Fibroblast of lung (primary cell): Measurements from ENCODE around the gene DHX35. TPM values are rescaled to one million over a fixed set of nuclear protein-coding genes. Genes with fewer than 3 reads are reported as not detected.
"Not testable (repeated sequence)": the region's sequence is repeated elsewhere in the genome, so short reads cannot be mapped to it uniquely, and the experiment has no call there.

ENCODE experiments used
- DNase-seq, 2 donors: peaks; one replicate each; pipeline versions ENCODE4 v3.0.0 to v3.0.0-alpha.2; 2010; ENCODE audit warnings: low read depth in 2 of 2
- H2AFZ ChIP-seq: 2 replicates; pipeline ENCODE4 v1.5.1; 2012; ENCODE audit warnings: low read length, control low read depth, inconsistent platforms
- H3K27ac ChIP-seq: 2 replicates; pipeline ENCODE4 v1.5.1; 2011; ENCODE audit warnings: low read length, control low read depth; ENCODE audit not compliant: insufficient read depth
- H3K27me3 ChIP-seq: 2 replicates; pipeline ENCODE4 v1.5.1; 2011; ENCODE audit warnings: mild to moderate bottlenecking, low read length; ENCODE audit not compliant: control insufficient read depth, insufficient read depth
- H3K36me3 ChIP-seq: 2 replicates; pipeline ENCODE4 v1.5.1; 2011; ENCODE audit warnings: low read length; ENCODE audit not compliant: control insufficient read depth, insufficient read depth
- H3K4me1 ChIP-seq: 2 replicates; pipeline ENCODE4 v1.5.1; 2011; ENCODE audit warnings: low read length; ENCODE audit not compliant: control insufficient read depth, insufficient read depth; ENCODE audit errors: extremely low read depth
- H3K4me2 ChIP-seq: 2 replicates; pipeline ENCODE4 v1.5.1; 2011; ENCODE audit warnings: low read length, control low read depth; ENCODE audit not compliant: insufficient read depth; ENCODE audit errors: extremely low read depth
- H3K4me3 ChIP-seq, 4 experiments: fragments of 200-600 bp in 1 of 4; sonication (generic) in 1 of 4; replicated peaks in 1 of 4; 2 replicates each; pipeline ENCODE4 v1.5.1; 2011 to 2016; ENCODE audit warnings: low read length in 4 of 4, low read depth in 3 of 4, mild to moderate bottlenecking in 3 of 4, control low read depth in 2 of 4, inconsistent platforms in 1 of 4, mixed read lengths in 1 of 4; ENCODE audit not compliant: insufficient read depth in 1 of 4; ENCODE audit errors: control extremely low read depth in 1 of 4
- H3K79me2 ChIP-seq: 2 replicates; pipeline ENCODE4 v1.5.1; 2012; ENCODE audit warnings: mild to moderate bottlenecking, low read length, inconsistent platforms; ENCODE audit not compliant: control insufficient read depth, insufficient read depth
- H3K9ac ChIP-seq: 2 replicates; pipeline ENCODE4 v1.5.1; 2011; ENCODE audit warnings: mild to moderate bottlenecking, low read length, control low read depth; ENCODE audit not compliant: insufficient read depth
- H3K9me3 ChIP-seq: 2 replicates; pipeline ENCODE4 v1.5.1; 2012; ENCODE audit warnings: low read depth, low read length; ENCODE audit not compliant: control insufficient read depth, insufficient read depth
- H4K20me1 ChIP-seq: 2 replicates; pipeline ENCODE4 v1.5.1; 2011; ENCODE audit warnings: low read length; ENCODE audit not compliant: control insufficient read depth, insufficient read depth; ENCODE audit errors: extremely low read depth
- EZH2 ChIP-seq: IDR thresholded peaks from 2 replicates; pipeline ENCODE4 v1.5.1; 2012; ENCODE audit warnings: low read length, control low read depth, mild to moderate bottlenecking; ENCODE audit errors: missing control alignments
- polyA plus RNA-seq, 2 donors: library from polyadenylated mRNA; depleted of rRNA in 1 of 2; stranded (reverse) in 1 of 2; unstranded in 1 of 2; fragments of >200 nt; gene quantifications; 2 replicates each; pipeline ENCODE4 v1.2.1, GENCODE V29; 2011 to 2012; ENCODE audit warnings: missing spikeins in 1 of 2
- total RNA-seq: library from RNA; depleted of rRNA; stranded (reverse); fragments of >200 nt; gene quantifications from 2 replicates; pipeline ENCODE4 v1.2.1, GENCODE V29; 2014
- TF ChIP-seq, protein P1 (sequence below), 2 donors: IDR thresholded peaks in 1 of 2; conservative IDR thresholded peaks in 1 of 2; 1 replicate in 1 of 2; 2 replicates in 1 of 2; pipeline ENCODE4 v1.5.1; 2011 to 2012; ENCODE audit warnings: low read length in 2 of 2, control low read depth in 1 of 2, inconsistent platforms in 1 of 2, low read depth in 1 of 2, mild to moderate bottlenecking in 1 of 2

DHX35 gene
- total and polyA plus RNA-seq, 2 donors (not counting 1 experiment from before 2014, with no cell fraction given), result 11.4 to 12.1 TPM

DNA sequence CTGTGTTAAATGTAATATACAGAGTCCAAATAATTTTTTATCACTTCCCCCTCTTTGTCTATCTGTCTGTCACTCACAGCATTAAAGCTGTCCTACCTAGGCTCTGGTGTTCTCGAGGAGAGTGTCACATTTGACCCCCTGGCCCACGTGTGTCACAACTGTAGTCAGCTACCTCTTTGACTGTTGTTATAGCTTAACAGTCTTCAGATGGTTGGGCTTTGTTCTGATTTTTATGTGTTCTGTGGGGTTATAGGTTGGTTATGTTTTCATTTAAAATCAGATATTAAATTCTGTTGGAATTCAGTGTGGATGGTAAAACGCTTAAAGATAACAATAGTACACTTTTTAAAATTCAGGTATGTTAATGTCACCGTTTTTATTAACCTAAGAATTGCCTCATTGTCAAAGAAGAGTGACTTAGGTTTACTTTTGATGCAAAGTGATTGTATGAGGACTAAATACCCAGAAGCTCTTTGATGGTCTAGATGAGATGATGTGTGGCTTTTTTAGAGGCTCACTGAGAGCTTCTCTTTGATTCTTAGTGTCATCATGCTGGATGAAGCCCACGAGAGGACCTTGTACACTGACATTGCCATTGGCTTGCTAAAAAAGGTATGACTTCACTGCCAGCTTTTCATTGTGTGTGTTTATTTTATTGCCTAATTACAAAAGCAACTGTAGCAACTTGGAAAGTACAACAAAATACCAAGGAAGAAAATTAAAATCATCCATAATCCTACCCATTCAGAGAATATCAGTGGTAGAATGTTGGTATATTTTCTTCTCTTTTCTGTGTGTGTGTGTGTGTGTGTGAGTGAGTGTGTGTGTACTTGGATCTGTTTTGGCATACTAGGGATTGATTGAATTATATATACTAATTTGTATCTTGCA is 29.9 kb downstream of the DHX35 start:
- Histone ChIP-seq H3K4me3 (no peak overlapping the region), H3K27ac (no peak overlapping the region), H4K20me1 (no peaks in the 10 kb centered on the region), H3K9ac (no peak overlapping the region), H3K9me3 (no peaks in the 10 kb centered on the region), H3K4me1 (no peaks in the 10 kb centered on the region), H3K4me2 (no peak overlapping the region), H3K27me3 (no peaks in the 10 kb centered on the region), H2AFZ (no peak overlapping the region), H3K36me3 (no peaks in the 10 kb centered on the region), H3K79me2 (no peaks in the 10 kb centered on the region)
- TF ChIP-seq, protein P1, sequence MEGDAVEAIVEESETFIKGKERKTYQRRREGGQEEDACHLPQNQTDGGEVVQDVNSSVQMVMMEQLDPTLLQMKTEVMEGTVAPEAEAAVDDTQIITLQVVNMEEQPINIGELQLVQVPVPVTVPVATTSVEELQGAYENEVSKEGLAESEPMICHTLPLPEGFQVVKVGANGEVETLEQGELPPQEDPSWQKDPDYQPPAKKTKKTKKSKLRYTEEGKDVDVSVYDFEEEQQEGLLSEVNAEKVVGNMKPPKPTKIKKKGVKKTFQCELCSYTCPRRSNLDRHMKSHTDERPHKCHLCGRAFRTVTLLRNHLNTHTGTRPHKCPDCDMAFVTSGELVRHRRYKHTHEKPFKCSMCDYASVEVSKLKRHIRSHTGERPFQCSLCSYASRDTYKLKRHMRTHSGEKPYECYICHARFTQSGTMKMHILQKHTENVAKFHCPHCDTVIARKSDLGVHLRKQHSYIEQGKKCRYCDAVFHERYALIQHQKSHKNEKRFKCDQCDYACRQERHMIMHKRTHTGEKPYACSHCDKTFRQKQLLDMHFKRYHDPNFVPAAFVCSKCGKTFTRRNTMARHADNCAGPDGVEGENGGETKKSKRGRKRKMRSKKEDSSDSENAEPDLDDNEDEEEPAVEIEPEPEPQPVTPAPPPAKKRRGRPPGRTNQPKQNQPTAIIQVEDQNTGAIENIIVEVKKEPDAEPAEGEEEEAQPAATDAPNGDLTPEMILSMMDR (conservative IDR thresholded peaks at IDR 0.05 in 1 of 2, IDR thresholded peaks at IDR 0.05 in 1 of 2; ENCODE audit: low read depth in 1 of 2, low read length in 2 of 2), result no peak
- TF ChIP-seq EZH2, result no peak
- no peak for DNase-seq

DNA sequence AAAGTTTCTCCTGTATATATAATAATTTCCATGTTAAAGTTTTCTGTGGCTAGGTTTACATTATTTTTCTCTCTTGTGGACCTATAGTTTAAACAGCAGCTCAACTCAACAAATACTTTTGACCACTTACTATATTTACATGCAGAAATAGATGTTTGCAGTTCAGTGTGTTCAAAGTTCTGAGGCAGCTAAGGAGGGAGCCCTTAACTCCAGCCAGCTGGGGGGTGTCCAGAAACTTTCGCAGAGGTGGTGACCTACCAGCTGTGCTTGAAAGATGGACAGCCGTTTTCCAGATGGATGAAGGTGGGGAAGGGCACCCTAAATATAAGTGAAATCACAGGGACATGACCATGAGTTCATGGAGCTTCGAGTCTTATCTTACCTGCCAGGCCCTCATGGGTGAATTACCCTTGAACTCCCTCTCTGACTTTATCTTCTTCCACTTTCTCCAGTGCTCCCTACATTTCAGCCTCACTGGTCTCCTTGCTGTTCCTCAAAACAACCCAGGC is 33.4 kb downstream of the DHX35 start:
- no peak overlapping the region for H3K4me2 ChIP-seq
- TF ChIP-seq, protein P1 (conservative IDR thresholded peaks at IDR 0.05 in 1 of 2, IDR thresholded peaks at IDR 0.05 in 1 of 2; ENCODE audit: low read depth in 1 of 2, low read length in 2 of 2), result no peak
- TF ChIP-seq EZH2, result no peak
- H3K9ac ChIP-seq, result no peak overlapping the region
- H3K36me3 ChIP-seq, result peaks cover 4% of the 10 kb centered on the region
- H3K4me3 ChIP-seq, result no peak overlapping the region
- peak in 1 of 2 donors; percentile 58 for DNase-seq
- no peaks in the 10 kb centered on the region for H4K20me1 ChIP-seq
- H3K79me2 ChIP-seq, result no peaks in the 10 kb centered on the region
- H3K9me3 ChIP-seq, result no peaks in the 10 kb centered on the region
- H3K27ac ChIP-seq, result no peak overlapping the region
- no peak overlapping the region for H2AFZ ChIP-seq
- no peaks in the 10 kb centered on the region for H3K4me1 ChIP-seq
- H3K27me3 ChIP-seq, result no peaks in the 10 kb centered on the region

DNA sequence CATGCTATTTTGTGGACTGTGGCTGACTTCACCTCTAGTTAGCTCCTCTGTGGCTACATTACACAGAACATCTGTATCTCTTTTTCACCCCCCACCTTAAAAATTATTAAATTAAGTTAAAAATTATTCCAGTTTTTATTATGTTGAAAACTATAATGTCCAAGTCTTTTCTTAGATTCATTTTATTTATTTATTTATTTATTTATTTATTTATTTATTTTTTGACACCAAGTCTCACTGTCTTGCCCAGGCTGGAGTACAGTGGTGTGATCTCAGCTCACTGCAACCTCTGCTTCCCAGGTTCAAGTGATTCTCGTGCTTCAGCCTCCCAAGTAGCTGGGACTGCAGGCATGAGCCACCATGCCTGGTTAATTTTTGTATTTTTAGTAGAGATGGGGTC is 34.7 kb downstream of the DHX35 start:
- not testable (repeated sequence) for H3K4me3 ChIP-seq, H3K36me3 ChIP-seq, H3K4me1 ChIP-seq, H3K27me3 ChIP-seq, H3K79me2 ChIP-seq, DNase-seq, H4K20me1 ChIP-seq, H3K9ac ChIP-seq, H3K4me2 ChIP-seq, H2AFZ ChIP-seq, H3K27ac ChIP-seq, H3K9me3 ChIP-seq
